ENCODE measurements around the gene ZBBX.
A peak's percentile ranks its signal among the peaks of the same experiment; 100 is the strongest.

ZBBX gene

GRCh38 chr3:167361306-167361705 is 18.8 kb downstream of the ZBBX start:
- DNase-seq (ENCODE audit: insufficient read length) (no peak), FAIRE-seq (no peak)
- TF ChIP-seq TAF1 (IDR thresholded peaks at IDR 0.05; ENCODE audit: borderline replicate concordance, low read depth, low read length) (no peak), POLR2A (IDR thresholded peaks at IDR 0.05; ENCODE audit: low read depth, low read length) (no peak), POLR2AphosphoS5 (IDR thresholded peaks at IDR 0.05; ENCODE audit: low read depth, low read length) (no peak)

GRCh38 chr3:167355446-167355845 is 24.7 kb downstream of the ZBBX start:
- DNase-seq (ENCODE audit: insufficient read length), result no peak
- TF ChIP-seq POLR2AphosphoS5 (IDR thresholded peaks at IDR 0.05; ENCODE audit: low read depth, low read length) (no peak), POLR2A (IDR thresholded peaks at IDR 0.05; ENCODE audit: low read depth, low read length) (no peak), TAF1 (IDR thresholded peaks at IDR 0.05; ENCODE audit: borderline replicate concordance, low read depth, low read length) (no peak)
- no peak for FAIRE-seq

- TF ChIP-seq POLR2A (IDR thresholded peaks at IDR 0.05; ENCODE audit: low read depth, low read length) (no peak), TAF1 (IDR thresholded peaks at IDR 0.05; ENCODE audit: borderline replicate concordance, low read depth, low read length) (no peak), POLR2AphosphoS5 (IDR thresholded peaks at IDR 0.05; ENCODE audit: low read depth, low read length) (no peak)
- no peak for FAIRE-seq
- DNase-seq (ENCODE audit: insufficient read length), result no peak
These were observed 25.3 kb downstream of the ZBBX start for GRCh38 chr3:167354751-167355150.

- FAIRE-seq (peak; percentile 71), DNase-seq (ENCODE audit: insufficient read length) (no peak)
- no peak for TF ChIP-seq POLR2A (IDR thresholded peaks at IDR 0.05; ENCODE audit: low read depth, low read length)
- TF ChIP-seq POLR2AphosphoS5 (IDR thresholded peaks at IDR 0.05; ENCODE audit: low read depth, low read length), result no peak
- TF ChIP-seq TAF1 (IDR thresholded peaks at IDR 0.05; ENCODE audit: borderline replicate concordance, low read depth, low read length), result no peak
These were observed 29.7 kb downstream of the ZBBX start for GRCh38 chr3:167350245-167350862.

GRCh38 chr3:167346171-167346570 is 33.9 kb downstream of the ZBBX start:
- FAIRE-seq (peak; percentile 14), DNase-seq (ENCODE audit: insufficient read length) (no peak)
- TF ChIP-seq POLR2AphosphoS5 (IDR thresholded peaks at IDR 0.05; ENCODE audit: low read depth, low read length) (no peak), TAF1 (IDR thresholded peaks at IDR 0.05; ENCODE audit: borderline replicate concordance, low read depth, low read length) (no peak), POLR2A (IDR thresholded peaks at IDR 0.05; ENCODE audit: low read depth, low read length) (no peak)

GRCh38 chr3:167330993-167331785 is 48.9 kb downstream of the ZBBX start:
- FAIRE-seq (no peak), DNase-seq (ENCODE audit: insufficient read length) (no peak)
- TF ChIP-seq POLR2AphosphoS5 (IDR thresholded peaks at IDR 0.05; ENCODE audit: low read depth, low read length) (no peak), TAF1 (IDR thresholded peaks at IDR 0.05; ENCODE audit: borderline replicate concordance, low read depth, low read length) (no peak), POLR2A (IDR thresholded peaks at IDR 0.05; ENCODE audit: low read depth, low read length) (no peak)

- no peak for DNase-seq (ENCODE audit: insufficient read length)
- FAIRE-seq, result no peak
- no peak for TF ChIP-seq POLR2AphosphoS5 (IDR thresholded peaks at IDR 0.05; ENCODE audit: low read depth, low read length)
- no peak for TF ChIP-seq TAF1 (IDR thresholded peaks at IDR 0.05; ENCODE audit: borderline replicate concordance, low read depth, low read length)
- no peak for TF ChIP-seq POLR2A (IDR thresholded peaks at IDR 0.05; ENCODE audit: low read depth, low read length)
These were observed 56.5 kb downstream of the ZBBX start for GRCh38 chr3:167323572-167323971.

DNA sequence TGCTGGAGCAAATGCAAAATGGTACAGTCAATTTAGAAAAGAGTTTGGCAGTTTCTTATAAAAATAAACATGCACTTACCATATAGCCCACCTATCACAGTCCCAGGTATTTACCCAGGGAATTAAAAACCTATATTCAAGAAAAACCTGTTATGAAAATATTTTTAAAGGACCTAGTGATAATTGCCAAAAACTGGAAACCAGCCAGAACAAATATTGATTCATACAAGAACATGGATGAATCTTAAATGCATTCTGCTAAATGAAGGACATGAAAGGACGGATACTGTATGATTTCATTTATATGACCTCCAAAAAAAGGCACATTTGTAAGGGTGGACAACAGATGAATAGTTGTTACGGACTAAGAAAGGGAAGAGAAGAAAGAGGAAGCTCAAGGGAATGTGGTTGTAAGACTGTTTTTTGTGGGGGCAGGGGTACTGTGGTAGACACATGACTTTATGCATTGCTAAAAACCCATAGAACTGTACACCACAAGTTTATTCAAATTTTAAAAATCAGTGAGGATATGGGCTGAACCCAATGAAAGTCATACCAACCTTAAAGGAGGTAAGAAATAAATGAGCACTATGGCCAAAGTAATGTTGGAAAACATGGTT is 61.0 kb downstream of the ZBBX start:
- DNase-seq (ENCODE audit: insufficient read length) (no peak), FAIRE-seq (no peak)

GRCh38 chr3:167318306-167318705 is 61.8 kb downstream of the ZBBX start:
- DNase-seq (ENCODE audit: insufficient read length), result no peak
- TF ChIP-seq POLR2AphosphoS5 (IDR thresholded peaks at IDR 0.05; ENCODE audit: low read depth, low read length) (no peak), TAF1 (IDR thresholded peaks at IDR 0.05; ENCODE audit: borderline replicate concordance, low read depth, low read length) (no peak), POLR2A (IDR thresholded peaks at IDR 0.05; ENCODE audit: low read depth, low read length) (no peak)
- no peak for FAIRE-seq

More for the DNA sequence above, 61.0 kb downstream of the ZBBX start:
- TF ChIP-seq POLR2A (IDR thresholded peaks at IDR 0.05; ENCODE audit: low read depth, low read length), result no peak
- TF ChIP-seq TAF1 (IDR thresholded peaks at IDR 0.05; ENCODE audit: borderline replicate concordance, low read depth, low read length), result no peak
- TF ChIP-seq POLR2AphosphoS5 (IDR thresholded peaks at IDR 0.05; ENCODE audit: low read depth, low read length), result no peak

- TF ChIP-seq POLR2A (IDR thresholded peaks at IDR 0.05; ENCODE audit: low read depth, low read length) (no peak), TAF1 (IDR thresholded peaks at IDR 0.05; ENCODE audit: borderline replicate concordance, low read depth, low read length) (no peak), POLR2AphosphoS5 (IDR thresholded peaks at IDR 0.05; ENCODE audit: low read depth, low read length) (no peak)
- FAIRE-seq (no peak), DNase-seq (ENCODE audit: insufficient read length) (no peak)
These were observed 73.8 kb downstream of the ZBBX start for GRCh38 chr3:167306319-167306718.

GRCh38 chr3:167305340-167305890 is 74.7 kb downstream of the ZBBX start:
- TF ChIP-seq POLR2A (IDR thresholded peaks at IDR 0.05; ENCODE audit: low read depth, low read length) (no peak), TAF1 (IDR thresholded peaks at IDR 0.05; ENCODE audit: borderline replicate concordance, low read depth, low read length) (no peak), POLR2AphosphoS5 (IDR thresholded peaks at IDR 0.05; ENCODE audit: low read depth, low read length) (no peak)
- FAIRE-seq, result no peak

More at GRCh38 chr3:167305340-167305890, 74.7 kb downstream of the ZBBX start:
- DNase-seq (ENCODE audit: insufficient read length), result no peak
